HG03064 (cell line): ENCODE data around the gene PRKAG3.

Experiments used
- ATAC-seq: cut with Tn5 transposase; IDR thresholded peaks from one replicate; pipeline ENCODE4 v1.9.1; 2021; ENCODE audit warnings: low read depth; ENCODE audit not compliant: unreplicated experiment

The PRKAG3 gene

DNA sequence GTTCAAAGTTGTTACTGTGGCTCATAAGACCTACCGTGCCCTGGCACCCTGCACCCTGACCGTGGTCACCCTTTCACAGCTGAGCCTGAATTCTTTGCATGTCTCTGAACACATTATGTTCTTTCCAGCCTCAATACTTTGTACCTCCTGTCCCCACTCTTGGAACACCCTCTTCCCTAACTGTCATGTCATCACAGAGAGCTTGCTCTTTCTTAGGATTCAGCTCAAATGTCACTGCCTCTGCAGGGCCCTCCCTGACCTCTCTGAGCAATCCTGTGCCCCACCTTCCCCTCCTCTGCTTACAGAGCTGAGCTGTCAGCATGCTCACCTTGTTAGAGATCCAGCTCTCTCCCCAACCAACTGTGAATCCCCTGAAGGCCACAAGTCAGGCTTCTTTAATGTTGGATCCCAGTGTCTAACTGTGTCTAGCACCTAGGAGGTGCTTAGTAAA, 15.0 kb downstream of the PRKAG3 start:
- ATAC-seq: no peak

DNA sequence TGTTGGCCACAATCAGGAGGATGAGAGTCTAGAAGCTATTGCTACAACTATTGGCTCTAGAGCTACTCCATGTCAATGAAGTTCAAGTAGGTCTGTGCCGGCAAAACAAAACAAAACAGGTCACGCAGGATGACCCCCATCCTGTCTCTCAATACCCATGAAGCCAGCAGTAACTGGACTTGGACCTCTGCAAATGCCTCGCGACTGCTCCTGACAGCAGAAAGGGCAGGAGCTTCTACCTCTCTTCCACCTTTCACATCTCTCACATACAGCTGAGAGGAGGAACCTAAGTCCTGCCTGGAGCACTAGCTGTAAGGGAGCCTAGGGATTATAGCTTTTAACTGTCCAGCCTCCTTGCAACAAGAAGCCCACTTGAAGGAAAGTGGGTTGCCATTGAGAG, 16.0 kb downstream of the PRKAG3 start:
- ATAC-seq: no peak

DNA sequence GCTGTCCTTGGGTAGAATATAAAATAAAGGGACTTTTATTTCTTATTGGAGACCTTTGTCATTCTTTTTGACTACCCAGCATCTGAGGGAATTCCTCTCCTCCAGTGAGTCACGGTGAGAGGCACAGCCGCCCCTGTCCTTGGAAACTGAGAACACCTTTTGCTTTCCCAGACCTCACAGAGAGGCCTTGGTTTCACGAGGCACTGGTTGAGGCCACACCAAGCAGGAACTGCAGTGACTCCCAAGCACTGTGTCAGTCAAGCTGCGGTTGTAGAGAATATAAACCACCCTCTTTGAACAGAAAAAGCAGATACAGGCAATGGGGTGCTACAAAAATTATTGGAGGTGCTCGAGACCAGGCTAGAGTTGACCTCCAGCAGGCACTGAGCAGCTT, 16.4 kb downstream of the PRKAG3 start:
- ATAC-seq: no peak

DNA sequence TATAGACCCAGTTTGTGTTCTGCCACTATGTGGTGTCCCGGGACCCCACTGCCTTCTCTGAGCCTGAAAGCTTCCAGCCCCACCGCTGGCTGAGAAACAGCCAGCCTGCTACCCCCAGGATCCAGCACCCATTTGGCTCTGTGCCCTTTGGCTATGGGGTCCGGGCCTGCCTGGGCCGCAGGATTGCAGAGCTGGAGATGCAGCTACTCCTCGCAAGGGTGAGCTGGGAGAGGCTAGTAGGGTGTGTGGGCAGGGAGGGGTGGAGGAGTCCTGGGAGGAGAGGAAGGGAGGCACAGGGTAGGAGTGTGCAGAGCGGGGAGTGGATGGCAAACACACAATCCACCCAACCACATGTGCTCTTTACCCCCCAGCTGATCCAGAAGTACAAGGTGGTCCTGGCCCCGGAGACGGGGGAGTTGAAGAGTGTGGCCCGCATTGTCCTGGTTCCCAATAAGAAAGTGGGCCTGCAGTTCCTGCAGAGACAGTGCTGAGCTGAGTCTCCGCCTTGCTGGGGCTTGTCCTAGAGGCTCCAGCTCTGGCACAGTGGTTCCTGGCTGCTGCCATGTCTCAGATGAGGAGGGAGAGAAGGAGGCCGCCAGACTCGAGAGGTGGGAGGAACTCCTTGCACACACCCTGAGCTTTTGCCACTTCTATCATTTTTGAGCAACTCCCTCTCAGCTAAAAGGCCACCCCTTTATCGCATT, 16.9 kb downstream of the PRKAG3 start:
- no peak for ATAC-seq

DNA sequence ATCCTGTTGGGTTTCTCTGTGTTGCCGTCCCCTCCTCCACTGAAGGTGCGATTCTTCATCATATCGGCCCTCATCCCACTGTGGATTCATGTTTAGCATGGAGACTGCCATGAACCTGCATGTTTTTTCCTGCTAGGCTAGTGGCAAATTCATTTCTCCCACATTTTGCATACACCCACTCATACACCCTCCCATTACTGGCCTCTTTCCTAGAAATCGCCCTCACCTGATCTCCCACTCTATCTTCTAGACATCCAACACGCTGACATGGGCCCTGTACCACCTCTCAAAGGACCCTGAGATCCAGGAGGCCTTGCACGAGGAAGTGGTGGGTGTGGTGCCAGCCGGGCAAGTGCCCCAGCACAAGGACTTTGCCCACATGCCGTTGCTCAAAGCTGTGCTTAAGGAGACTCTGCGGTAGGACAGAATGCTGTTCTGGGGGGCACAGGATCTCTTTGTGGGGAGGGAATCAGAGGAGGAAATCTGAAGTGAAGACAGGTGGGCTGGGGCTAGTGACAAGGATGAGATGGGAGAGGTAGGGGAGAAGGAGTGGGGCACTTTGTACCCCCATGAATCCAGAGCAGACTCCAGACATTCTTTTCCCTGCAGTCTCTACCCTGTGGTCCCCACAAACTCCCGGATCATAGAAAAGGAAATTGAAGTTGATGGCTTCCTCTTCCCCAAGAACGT, 17.7 kb downstream of the PRKAG3 start:
- no peak for ATAC-seq

DNA sequence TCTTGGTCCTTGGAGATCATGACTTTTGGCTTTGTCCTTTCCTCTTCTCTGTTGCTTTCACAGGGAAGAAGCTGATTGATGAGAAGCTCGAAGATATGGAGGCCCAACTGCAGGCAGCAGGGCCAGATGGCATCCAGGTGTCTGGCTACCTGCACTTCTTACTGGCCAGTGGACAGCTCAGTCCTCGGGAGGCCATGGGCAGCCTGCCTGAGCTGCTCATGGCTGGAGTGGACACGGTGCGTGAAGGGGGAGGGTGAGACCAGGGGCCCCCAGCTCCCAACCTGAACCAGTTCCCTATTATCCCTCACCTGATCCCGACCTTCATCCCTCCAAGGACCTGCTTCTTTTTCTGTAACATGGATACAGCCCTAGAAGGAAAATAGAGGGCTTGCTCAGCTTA, 18.7 kb downstream of the PRKAG3 start:
- no peak for ATAC-seq

DNA sequence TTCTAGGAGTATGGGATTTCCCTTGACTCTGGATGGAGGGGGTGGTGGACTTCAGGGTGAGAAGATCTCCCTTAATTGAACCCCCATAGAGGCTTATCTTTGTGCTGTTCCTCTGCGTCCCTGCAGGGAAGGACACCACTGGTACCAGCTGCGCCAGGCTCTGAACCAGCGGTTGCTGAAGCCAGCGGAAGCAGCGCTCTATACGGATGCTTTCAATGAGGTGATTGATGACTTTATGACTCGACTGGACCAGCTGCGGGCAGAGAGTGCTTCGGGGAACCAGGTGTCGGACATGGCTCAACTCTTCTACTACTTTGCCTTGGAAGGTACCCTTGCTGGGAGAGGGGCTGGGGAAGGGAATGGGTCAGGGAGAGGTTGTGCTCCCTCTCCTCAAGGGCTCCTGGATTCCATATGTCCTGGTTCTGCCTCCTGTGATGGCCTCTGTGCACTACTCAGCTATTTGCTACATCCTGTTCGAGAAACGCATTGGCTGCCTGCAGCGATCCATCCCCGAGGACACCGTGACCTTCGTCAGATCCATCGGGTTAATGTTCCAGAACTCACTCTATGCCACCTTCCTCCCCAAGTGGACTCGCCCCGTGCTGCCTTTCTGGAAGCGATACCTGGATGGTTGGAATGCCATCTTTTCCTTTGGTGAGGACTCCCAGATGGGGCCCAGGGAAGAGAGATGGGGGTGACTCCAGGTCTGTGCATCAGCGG, 19.3 kb downstream of the PRKAG3 start:
- ATAC-seq: no peak

DNA sequence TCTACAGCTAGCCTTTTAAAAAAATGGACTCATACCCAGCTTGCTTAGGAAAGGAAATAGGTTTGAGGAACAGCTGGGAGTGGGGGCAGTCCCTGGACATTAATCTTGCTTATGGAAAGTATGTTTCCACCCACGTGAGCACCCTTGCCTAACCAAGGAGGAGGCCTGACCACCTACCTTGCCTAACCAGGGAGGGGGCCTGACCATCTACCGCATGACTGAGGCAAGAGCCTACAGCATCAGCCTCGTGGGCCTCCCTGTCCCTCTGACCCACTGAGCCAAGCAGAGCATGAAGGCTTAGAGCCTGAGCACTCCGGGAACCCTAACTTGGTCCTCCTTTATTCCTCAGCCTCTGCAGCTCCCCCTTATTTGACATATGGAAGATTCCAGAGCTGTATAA, 20.2 kb downstream of the PRKAG3 start:
- ATAC-seq: no peak

DNA sequence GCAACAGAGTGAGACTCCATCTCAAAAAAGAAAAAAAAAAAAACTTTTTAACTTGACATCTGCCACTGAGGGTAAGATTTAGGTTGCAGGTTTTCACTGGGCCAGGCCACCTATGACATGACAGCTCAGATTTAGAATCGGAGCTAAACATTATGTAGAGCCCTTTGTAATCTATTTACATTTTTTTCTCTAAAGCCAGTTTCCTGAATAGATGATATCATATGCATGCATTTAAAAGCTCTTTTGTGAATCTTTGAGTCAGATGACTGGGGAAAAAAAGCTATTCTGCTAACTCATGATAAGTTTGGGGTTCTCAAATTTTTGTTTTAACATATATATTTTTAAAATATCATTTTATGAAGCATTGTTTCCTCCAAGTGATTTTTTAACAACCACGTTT, 21.3 kb downstream of the PRKAG3 start:
- no peak for ATAC-seq

DNA sequence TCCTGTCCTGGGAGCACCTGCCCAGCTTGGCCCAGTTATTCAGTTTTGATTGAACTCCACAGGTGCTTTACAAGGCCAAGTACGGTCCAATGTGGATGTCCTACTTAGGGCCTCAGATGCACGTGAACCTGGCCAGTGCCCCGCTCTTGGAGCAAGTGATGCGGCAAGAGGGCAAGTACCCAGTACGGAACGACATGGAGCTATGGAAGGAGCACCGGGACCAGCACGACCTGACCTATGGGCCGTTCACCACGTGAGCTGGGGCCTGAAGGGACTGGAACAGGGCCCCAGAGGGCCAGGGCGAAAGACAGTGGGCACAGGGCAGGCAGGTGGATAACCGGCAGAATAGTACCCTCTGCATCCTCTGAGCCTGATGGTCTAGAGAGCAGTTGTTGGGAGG, 22.1 kb downstream of the PRKAG3 start:
- ATAC-seq: no peak

DNA sequence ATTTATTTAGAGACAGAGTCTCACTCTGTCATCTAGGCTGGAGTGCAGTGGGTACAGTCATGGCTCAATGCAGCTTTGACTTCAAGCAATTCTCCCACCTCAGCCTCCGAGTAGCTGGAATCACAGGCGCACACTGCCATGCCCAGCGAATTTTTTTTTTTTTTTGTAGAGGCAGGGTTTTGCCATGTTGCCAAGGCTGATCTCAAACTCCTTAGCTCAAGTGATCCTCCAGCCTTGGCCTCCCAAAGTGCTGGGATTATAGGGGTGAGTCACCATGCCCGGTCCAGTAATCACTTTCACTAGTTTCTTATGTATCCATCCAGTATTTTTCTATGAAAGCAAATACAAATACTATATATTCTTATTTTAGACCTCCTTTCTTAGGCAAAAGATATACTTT, 24.0 kb downstream of the PRKAG3 start:
- ATAC-seq: no peak

DNA sequence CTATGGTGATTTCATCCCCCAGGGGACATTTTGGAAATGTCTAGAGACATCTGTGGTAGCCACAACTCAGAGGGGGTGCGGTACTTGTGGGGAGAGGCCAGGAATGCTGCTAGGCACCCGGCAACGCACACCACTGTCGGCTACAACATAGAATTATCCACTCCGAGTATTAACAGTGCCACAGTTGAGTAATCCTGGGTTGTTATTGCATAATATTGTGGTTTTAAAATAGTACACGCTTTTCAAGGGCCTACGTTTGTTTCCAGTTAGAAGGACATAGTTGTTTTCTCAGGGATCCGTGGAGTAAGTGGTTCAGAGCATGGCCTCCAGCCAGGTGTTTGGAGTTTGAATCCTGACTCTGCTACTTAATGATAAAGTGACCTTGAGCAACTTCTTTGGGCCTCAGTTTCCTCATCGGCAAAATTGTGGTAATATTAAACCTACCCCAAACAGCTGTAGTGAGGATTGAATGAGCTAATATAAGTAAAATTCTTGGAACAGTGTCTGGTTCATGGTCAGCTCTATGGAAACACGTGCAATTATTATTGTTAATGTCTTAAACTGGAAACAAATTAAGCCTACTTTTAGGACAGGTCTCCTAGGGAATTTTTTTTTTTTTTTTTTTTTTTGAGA, 25.1 kb downstream of the PRKAG3 start:
- no peak for ATAC-seq

DNA sequence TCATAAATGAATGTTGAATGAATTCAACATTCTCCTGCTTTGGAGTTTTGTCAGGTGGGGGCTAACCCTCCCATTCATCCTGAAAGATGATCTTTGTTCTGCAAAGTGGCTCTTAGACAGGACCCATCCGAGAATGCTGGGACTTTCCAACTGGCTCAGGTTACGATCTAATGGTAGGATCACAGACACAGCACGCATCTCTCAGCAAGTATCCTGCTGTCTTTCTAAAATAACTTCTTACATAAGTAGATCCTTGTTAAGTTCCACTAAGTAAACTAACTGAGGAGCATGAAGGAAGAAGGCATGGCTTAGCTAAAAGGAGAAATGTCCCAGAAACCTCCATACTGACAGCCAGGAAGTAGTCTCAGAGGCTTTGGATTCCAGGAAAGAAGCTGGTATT, 26.0 kb downstream of the PRKAG3 start:
- no peak for ATAC-seq

DNA sequence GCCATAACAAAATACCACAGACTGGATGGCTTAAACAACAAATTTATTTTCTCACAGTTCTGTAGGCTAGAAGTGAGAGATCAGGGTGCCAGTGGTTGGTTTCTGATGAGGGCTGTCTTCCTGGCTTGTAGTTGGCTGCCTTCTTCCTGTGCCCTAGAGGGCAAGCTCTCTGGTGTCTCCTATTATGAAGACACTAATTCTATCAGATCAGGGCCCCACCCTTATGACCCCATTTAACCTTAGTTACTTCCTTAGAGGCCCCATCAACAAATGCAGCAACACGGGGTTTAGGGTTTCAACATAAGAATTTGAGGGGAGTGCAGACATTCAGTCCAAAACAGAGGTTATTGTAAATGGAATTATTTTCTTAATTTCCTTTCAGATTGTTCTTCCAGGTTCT, 26.8 kb downstream of the PRKAG3 start:
- no peak for ATAC-seq

DNA sequence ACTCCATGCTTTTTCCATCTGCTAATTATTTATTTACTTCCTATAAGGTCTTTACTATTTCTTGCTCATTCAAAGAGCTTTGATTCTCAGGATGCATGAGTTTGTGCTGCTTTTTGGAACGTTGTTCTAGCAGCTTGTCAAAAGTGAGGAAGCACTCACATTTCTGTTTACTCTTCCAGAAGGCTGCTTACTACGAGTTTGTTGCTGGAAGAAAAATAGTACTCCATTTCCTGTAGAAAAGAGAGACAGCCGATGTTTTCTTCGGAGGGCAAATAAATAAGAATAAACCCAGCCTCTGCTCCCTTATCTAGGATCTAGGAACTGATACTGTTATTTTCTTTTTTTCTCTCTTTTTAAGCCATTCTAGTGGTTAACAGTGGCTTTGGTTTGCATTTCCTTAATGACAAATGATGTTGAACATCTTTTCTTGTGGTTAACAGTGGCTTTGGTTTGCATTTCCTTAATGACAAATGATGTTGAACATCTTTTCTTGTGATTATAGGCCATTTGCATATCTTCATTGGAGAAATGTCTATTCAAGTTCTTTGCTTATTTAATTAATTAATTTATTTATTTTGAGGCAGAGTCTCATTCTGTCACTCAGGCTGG, 29.1 kb downstream of the PRKAG3 start:
- no peak for ATAC-seq

DNA sequence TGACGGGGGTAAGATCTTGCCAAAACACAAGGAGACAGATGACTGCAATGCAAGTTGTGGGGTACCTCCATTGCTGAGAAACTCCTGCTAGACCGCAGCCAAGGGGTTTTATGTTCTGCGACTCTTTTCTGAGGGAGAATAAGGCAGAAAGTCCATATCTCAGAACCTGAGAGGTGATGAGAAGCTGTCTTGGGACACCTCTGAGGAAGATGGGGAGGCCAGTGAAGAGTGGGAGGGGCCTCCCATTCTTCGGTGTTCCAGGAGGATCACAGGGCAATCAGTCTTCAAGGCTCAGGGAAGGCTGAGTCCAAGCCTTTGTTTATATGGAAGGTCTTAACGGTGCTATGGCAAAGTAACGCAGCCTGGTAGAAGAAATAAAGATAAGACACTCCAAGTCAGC, 31.6 kb downstream of the PRKAG3 start:
- no peak for ATAC-seq

DNA sequence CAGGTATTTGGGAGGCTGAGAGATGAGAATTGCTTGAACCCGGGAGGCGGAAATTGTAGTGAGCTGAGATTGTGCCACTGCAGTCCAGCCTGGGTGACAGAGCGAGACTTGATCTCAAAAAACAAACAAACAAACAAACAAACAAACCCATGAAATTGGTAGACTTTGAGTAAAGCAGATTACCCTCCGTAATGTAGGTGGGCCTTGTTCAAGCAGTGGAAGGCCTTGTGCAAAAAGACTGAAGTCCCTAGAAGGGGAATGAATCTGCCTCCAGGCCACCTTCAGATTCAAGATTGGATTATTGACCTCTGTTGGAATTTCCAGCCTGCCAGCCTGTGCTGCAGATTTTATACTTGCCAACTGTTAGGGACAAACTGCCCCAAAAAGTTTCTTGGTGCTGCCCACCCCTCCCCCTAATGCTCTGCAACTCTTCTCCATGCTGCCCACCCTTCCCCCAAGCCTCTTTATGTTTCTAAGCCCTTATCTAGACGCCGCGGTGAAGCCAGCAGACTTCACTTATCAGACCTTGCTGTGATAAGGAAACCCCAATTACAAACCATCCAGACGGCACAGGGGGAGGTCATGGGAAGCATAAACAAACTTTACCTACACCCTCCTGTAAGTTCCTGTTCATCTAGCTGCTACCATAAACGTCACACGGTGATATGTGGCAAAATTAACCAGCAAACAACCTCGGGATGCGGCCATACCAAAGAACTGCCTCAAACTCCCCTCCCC, 32.7 kb downstream of the PRKAG3 start:
- no peak for ATAC-seq

DNA sequence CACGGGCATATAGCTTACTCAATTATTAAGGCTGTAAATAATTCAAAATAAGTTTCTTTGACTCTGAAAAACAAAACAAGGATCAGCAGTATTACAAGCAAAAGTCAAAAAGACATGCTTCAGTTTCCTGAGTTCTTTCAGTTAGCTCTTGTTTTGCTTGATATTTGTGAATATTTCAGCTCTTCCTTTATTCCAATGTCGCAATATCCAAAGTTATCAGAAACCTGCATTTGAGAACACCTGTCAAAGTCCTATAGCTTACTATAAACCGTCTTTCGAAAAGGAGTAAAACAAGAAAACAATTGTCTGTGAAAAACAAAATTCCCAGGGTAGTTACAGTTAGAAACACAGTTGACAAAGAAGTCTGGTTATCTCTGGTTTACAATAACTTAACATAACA, 34.9 kb downstream of the PRKAG3 start:
- no peak for ATAC-seq

DNA sequence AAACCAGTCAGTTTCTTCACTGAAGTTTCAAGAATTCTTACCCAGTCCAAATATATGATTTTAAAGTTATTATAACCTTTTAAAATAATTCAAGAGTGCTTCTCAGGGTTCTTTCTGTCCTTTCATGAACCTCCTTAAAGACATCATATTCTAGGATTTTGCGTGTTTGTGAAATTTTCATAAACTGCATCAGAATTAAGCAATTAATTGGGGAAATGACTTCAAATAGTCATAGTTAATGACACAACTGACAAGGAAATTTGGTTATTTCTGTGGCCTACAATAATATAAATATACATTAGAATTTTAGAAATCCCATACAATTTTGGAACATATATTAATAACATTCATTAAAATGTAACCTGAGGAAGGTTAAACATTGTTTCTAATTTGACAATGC, 39.2 kb downstream of the PRKAG3 start:
- ATAC-seq: no peak

DNA sequence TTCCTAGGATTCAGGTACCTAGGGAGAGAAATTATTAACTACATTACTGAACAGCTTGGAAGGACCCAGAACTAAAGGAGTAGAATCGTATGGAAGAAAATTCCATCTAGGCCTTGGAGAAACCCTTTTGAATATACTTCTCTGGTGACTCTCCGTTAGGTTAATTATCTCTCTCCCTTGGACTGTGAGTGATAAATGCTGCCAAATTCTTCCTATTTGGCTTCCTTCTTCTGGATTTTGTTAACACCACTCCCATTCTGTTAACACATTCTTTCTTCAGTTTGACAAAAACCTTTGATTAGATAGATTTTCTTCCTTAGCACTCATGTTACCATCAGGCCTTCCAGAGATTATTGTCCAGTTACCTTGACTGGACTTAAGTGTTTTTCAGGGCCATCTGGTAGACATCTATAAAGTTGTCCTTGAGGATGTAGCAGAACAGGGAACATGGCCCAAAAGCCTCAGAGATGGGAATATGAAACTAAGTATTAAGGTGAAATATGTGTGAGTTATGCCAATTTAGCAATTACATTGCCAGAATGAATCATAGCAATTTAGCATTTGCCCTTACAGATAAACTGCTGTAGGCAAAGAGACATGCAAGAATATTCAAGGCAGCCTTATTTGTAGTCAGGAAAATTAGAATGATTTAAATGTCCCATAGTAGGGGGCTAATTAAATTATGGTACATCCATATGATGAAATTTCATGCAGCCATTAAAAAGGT, 42.9 kb downstream of the PRKAG3 start:
- no peak for ATAC-seq
